Measurements from ENCODE around the gene LMNB1. TPM values are rescaled to one million over a fixed set of nuclear protein-coding genes. Genes with fewer than 3 reads are reported as not detected.
"Not testable (repeated sequence)": the region's sequence is repeated elsewhere in the genome, so short reads cannot be mapped to it uniquely, and the experiment has no call there.

The LMNB1 gene
- total and polyA plus RNA-seq, 2 experiments from 2014 or later, result 20.1 to 269 TPM

DNA sequence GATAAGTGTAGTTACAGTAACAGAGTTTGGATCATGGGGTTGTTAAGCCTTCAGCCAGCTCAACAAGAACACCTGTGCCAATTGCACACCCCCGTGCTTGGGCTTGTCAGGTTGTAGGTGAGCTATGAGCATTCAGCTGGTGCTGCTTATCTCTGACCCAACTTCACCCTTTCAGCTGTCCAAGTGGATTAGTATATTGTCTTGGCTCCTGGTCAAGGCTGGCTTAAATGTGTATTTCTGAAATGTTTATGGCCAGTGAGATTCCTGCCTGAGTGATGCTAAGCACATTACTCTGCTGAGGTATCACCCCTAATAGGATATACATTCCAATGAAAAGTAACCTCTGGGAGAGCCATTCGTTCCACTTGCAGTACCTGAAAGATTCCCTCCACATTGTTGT lies 44.2 kb upstream of the LMNB1 start (continued):
- TF ChIP-seq, protein P1, sequence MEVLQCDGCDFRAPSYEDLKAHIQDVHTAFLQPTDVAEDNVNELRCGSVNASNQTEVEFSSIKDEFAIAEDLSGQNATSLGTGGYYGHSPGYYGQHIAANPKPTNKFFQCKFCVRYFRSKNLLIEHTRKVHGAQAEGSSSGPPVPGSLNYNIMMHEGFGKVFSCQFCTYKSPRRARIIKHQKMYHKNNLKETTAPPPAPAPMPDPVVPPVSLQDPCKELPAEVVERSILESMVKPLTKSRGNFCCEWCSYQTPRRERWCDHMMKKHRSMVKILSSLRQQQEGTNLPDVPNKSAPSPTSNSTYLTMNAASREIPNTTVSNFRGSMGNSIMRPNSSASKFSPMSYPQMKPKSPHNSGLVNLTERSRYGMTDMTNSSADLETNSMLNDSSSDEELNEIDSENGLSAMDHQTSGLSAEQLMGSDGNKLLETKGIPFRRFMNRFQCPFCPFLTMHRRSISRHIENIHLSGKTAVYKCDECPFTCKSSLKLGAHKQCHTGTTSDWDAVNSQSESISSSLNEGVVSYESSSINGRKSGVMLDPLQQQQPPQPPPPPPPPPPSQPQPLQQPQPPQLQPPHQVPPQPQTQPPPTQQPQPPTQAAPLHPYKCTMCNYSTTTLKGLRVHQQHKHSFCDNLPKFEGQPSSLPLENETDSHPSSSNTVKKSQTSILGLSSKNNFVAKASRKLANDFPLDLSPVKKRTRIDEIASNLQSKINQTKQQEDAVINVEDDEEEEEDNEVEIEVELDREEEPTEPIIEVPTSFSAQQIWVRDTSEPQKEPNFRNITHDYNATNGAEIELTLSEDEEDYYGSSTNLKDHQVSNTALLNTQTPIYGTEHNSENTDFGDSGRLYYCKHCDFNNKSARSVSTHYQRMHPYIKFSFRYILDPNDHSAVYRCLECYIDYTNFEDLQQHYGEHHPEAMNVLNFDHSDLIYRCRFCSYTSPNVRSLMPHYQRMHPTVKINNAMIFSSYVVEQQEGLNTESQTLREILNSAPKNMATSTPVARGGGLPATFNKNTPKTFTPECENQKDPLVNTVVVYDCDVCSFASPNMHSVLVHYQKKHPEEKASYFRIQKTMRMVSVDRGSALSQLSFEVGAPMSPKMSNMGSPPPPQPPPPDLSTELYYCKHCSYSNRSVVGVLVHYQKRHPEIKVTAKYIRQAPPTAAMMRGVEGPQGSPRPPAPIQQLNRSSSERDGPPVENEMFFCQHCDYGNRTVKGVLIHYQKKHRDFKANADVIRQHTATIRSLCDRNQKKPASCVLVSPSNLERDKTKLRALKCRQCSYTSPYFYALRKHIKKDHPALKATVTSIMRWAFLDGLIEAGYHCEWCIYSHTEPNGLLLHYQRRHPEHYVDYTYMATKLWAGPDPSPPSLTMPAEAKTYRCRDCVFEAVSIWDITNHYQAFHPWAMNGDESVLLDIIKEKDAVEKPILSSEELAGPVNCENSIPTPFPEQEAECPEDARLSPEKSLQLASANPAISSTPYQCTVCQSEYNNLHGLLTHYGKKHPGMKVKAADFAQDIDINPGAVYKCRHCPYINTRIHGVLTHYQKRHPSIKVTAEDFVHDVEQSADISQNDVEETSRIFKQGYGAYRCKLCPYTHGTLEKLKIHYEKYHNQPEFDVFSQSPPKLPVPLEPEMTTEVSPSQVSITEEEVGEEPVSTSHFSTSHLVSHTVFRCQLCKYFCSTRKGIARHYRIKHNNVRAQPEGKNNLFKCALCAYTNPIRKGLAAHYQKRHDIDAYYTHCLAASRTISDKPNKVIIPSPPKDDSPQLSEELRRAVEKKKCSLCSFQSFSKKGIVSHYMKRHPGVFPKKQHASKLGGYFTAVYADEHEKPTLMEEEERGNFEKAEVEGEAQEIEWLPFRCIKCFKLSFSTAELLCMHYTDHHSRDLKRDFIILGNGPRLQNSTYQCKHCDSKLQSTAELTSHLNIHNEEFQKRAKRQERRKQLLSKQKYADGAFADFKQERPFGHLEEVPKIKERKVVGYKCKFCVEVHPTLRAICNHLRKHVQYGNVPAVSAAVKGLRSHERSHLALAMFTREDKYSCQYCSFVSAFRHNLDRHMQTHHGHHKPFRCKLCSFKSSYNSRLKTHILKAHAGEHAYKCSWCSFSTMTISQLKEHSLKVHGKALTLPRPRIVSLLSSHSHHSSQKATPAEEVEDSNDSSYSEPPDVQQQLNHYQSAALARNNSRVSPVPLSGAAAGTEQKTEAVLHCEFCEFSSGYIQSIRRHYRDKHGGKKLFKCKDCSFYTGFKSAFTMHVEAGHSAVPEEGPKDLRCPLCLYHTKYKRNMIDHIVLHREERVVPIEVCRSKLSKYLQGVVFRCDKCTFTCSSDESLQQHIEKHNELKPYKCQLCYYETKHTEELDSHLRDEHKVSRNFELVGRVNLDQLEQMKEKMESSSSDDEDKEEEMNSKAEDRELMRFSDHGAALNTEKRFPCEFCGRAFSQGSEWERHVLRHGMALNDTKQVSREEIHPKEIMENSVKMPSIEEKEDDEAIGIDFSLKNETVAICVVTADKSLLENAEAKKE (CRISPR knock-in tag; IDR thresholded peaks at IDR 0.05), result no peak
- TF ChIP-seq EZH2 (IDR thresholded peaks at IDR 0.05; ENCODE audit: low read depth, unreplicated experiment) (no peak), STAT1 (IDR thresholded peaks at IDR 0.05; ENCODE audit: unreplicated experiment) (no peak)

DNA sequence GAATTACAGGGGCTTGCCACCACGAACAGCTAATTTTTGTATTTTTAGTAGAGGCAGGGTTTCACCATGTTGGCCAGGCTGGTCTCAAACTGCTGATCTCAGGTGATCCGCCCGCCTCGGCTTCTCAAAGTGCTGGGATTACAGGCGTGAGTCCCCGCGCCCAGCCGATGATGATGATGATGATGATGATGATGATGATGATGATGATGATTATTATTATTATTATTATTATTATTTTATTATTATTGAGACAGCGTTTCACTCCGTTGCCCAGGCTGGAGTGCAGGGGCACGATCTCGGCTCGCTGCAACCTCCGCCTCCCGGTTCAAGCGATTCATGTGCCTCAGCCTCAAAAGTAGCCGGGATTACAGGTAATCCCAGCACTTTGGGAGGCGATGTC lies 42.4 kb upstream of the LMNB1 start:
- not testable (repeated sequence) for H3K4me1 Mint-ChIP-seq; H4K20me1 ChIP-seq (replicated peaks; ENCODE audit: insufficient read depth); H2AFZ ChIP-seq; H3K27me3 ChIP-seq (ENCODE audit: insufficient read depth); H3K9me3 Mint-ChIP-seq; H3K36me3 ChIP-seq (ENCODE audit: insufficient read depth); H3K79me2 ChIP-seq (replicated peaks; ENCODE audit: insufficient read depth); DNase-seq (ENCODE audit: low spot score); ATAC-seq; H3K27ac ChIP-seq (ENCODE audit: low read depth); H3K4me3 Mint-ChIP-seq; H3K4me2 ChIP-seq; H3K36me3 Mint-ChIP-seq (ENCODE audit: low read depth); H3K9me2 ChIP-seq (ENCODE audit: insufficient read depth); H3K4me3 ChIP-seq; H3K27me3 Mint-ChIP-seq (ENCODE audit: insufficient read depth, low read depth, poor library complexity); H3K27ac Mint-ChIP-seq; H3F3A ChIP-seq (replicated peaks; ENCODE audit: low read depth)
- H3K4me1 ChIP-seq (ENCODE audit: insufficient read depth), result peaks cover 12% of the 10 kb centered on the region

DNA sequence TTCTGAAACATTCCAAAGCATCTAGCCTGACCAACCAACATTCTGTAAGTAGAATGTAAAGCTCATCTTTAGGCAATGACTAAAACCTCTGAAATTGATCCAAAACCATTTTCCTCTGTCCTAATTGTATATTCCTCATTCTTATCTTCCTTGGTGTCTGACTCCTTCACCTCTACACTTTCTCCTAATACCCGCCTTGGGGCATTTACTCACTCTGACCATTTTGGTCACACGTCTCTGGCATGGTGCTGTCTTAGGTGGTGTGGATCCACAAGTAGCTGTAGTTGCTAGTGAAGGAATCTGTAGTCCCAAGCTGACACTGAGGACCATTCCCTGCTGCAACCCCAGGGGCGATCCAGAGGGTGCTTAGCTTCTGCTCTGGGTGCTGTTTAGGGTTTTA lies 40.8 kb upstream of the LMNB1 start:
- Histone ChIP-seq H3K36me3 (ENCODE audit: insufficient read depth) (no peaks in the 10 kb centered on the region), H3F3A (replicated peaks; ENCODE audit: low read depth) (no peaks in the 10 kb centered on the region; the same call in 1 of the 2 replicates), H3K27ac (ENCODE audit: low read depth) (no peak overlapping the region), H4K20me1 (replicated peaks; ENCODE audit: insufficient read depth) (no peaks in the 10 kb centered on the region), H3K27me3 (ENCODE audit: insufficient read depth) (no peaks in the 10 kb centered on the region), H2AFZ (peak overlapping the region; percentile 63; the same call in 1 of the 2 replicates), H3K4me3 (no peak overlapping the region), H3K4me1 (ENCODE audit: insufficient read depth) (peaks cover 12% of the 10 kb centered on the region), H3K9me2 (ENCODE audit: insufficient read depth) (no peaks in the 10 kb centered on the region), H3K79me2 (replicated peaks; ENCODE audit: insufficient read depth) (no peaks in the 10 kb centered on the region), H3K4me2 (no peak overlapping the region)
- Mint-ChIP-seq H3K36me3 (ENCODE audit: low read depth) (no peaks in the 10 kb centered on the region), H3K4me1 (peaks cover 5% of the 10 kb centered on the region; the same call in 2 of the 3 replicates), H3K27me3 (ENCODE audit: insufficient read depth, low read depth, poor library complexity) (peaks cover 8% of the 10 kb centered on the region), H3K27ac (peak overlapping the region; percentile 11; the same call in 1 of the 2 replicates), H3K4me3 (no peak overlapping the region), H3K9me3 (no peaks in the 10 kb centered on the region)
- ATAC-seq (no peak), DNase-seq (ENCODE audit: low spot score) (no peak)
- TF ChIP-seq, protein P1 (CRISPR knock-in tag; IDR thresholded peaks at IDR 0.05), result no peak

Measured in GM23338 (cell line).